Measurements from ENCODE around the gene FLRT2.

Gene FLRT2

GRCh38 chr14:85528897-85529631 lies 880 bp upstream of the FLRT2 start:
- FAIRE-seq (no peak), DNase-seq (ENCODE audit: insufficient read length, low spot score) (no peak)
- no peak for TF ChIP-seq POLR2A (IDR thresholded peaks at IDR 0.05; ENCODE audit: low read depth, low read length)
- no peak for TF ChIP-seq PAX5 (IDR thresholded peaks at IDR 0.05; ENCODE audit: insufficient read depth, low read length, severe bottlenecking)
- TF ChIP-seq POU2F2 (IDR thresholded peaks at IDR 0.05; ENCODE audit: low read depth, low read length): no peak
- no peak for TF ChIP-seq POLR2AphosphoS5 (IDR thresholded peaks at IDR 0.05; ENCODE audit: low read depth, low read length)
- no peak for TF ChIP-seq SPI1 (IDR thresholded peaks at IDR 0.05; ENCODE audit: low read depth, low read length)
- no peak for TF ChIP-seq TAF1 (IDR thresholded peaks at IDR 0.05; ENCODE audit: low read depth, low read length)

- no peak for TF ChIP-seq POLR2A (IDR thresholded peaks at IDR 0.05; ENCODE audit: low read depth, low read length)
- TF ChIP-seq POU2F2 (IDR thresholded peaks at IDR 0.05; ENCODE audit: low read depth, low read length): no peak
- no peak for TF ChIP-seq TAF1 (IDR thresholded peaks at IDR 0.05; ENCODE audit: low read depth, low read length)
- TF ChIP-seq SPI1 (IDR thresholded peaks at IDR 0.05; ENCODE audit: low read depth, low read length): no peak
- no peak for TF ChIP-seq POLR2AphosphoS5 (IDR thresholded peaks at IDR 0.05; ENCODE audit: low read depth, low read length)
- TF ChIP-seq PAX5 (IDR thresholded peaks at IDR 0.05; ENCODE audit: insufficient read depth, low read length, severe bottlenecking): no peak
- no peak for DNase-seq (ENCODE audit: insufficient read length, low spot score)
- FAIRE-seq: no peak
Observed at GRCh38 chr14:85530626-85531025, 682 bp downstream of the FLRT2 start.

- FAIRE-seq: no peak
- TF ChIP-seq PAX5 (IDR thresholded peaks at IDR 0.05; ENCODE audit: insufficient read depth, low read length, severe bottlenecking) (no peak), POLR2A (IDR thresholded peaks at IDR 0.05; ENCODE audit: low read depth, low read length) (no peak), POU2F2 (IDR thresholded peaks at IDR 0.05; ENCODE audit: low read depth, low read length) (no peak), SPI1 (IDR thresholded peaks at IDR 0.05; ENCODE audit: low read depth, low read length) (no peak)
- DNase-seq (ENCODE audit: insufficient read length, low spot score): no peak
Observed at GRCh38 chr14:85531141-85531586, 1.2 kb downstream of the FLRT2 start.

GRCh38 chr14:85531587-85532373 lies 1.8 kb downstream of the FLRT2 start:
- no peak for DNase-seq (ENCODE audit: insufficient read length, low spot score)
- FAIRE-seq: no peak
- TF ChIP-seq SPI1 (IDR thresholded peaks at IDR 0.05; ENCODE audit: low read depth, low read length) (no peak), POLR2AphosphoS5 (IDR thresholded peaks at IDR 0.05; ENCODE audit: low read depth, low read length) (no peak), POLR2A (IDR thresholded peaks at IDR 0.05; ENCODE audit: low read depth, low read length) (no peak), TAF1 (IDR thresholded peaks at IDR 0.05; ENCODE audit: low read depth, low read length) (no peak), POU2F2 (IDR thresholded peaks at IDR 0.05; ENCODE audit: low read depth, low read length) (no peak), PAX5 (IDR thresholded peaks at IDR 0.05; ENCODE audit: insufficient read depth, low read length, severe bottlenecking) (no peak)

- TF ChIP-seq POLR2AphosphoS5 (IDR thresholded peaks at IDR 0.05; ENCODE audit: low read depth, low read length) (no peak), TAF1 (IDR thresholded peaks at IDR 0.05; ENCODE audit: low read depth, low read length) (no peak), PAX5 (IDR thresholded peaks at IDR 0.05; ENCODE audit: insufficient read depth, low read length, severe bottlenecking) (no peak), POLR2A (IDR thresholded peaks at IDR 0.05; ENCODE audit: low read depth, low read length) (no peak), SPI1 (IDR thresholded peaks at IDR 0.05; ENCODE audit: low read depth, low read length) (no peak), POU2F2 (IDR thresholded peaks at IDR 0.05; ENCODE audit: low read depth, low read length) (no peak)
- FAIRE-seq: no peak
- no peak for DNase-seq (ENCODE audit: insufficient read length, low spot score)
Observed at GRCh38 chr14:85532374-85533022, 2.6 kb downstream of the FLRT2 start.

- TF ChIP-seq TAF1 (IDR thresholded peaks at IDR 0.05; ENCODE audit: low read depth, low read length) (no peak), PAX5 (IDR thresholded peaks at IDR 0.05; ENCODE audit: insufficient read depth, low read length, severe bottlenecking) (no peak), POU2F2 (IDR thresholded peaks at IDR 0.05; ENCODE audit: low read depth, low read length) (no peak), POLR2A (IDR thresholded peaks at IDR 0.05; ENCODE audit: low read depth, low read length) (no peak), SPI1 (IDR thresholded peaks at IDR 0.05; ENCODE audit: low read depth, low read length) (no peak), POLR2AphosphoS5 (IDR thresholded peaks at IDR 0.05; ENCODE audit: low read depth, low read length) (no peak)
- no peak for FAIRE-seq
- no peak for DNase-seq (ENCODE audit: insufficient read length, low spot score)
Observed at GRCh38 chr14:85533023-85533860, 3.3 kb downstream of the FLRT2 start.

- DNase-seq (ENCODE audit: insufficient read length, low spot score) (no peak), FAIRE-seq (no peak)
- TF ChIP-seq POLR2A (IDR thresholded peaks at IDR 0.05; ENCODE audit: low read depth, low read length) (no peak), PAX5 (IDR thresholded peaks at IDR 0.05; ENCODE audit: insufficient read depth, low read length, severe bottlenecking) (no peak), POU2F2 (IDR thresholded peaks at IDR 0.05; ENCODE audit: low read depth, low read length) (no peak), TAF1 (IDR thresholded peaks at IDR 0.05; ENCODE audit: low read depth, low read length) (no peak), SPI1 (IDR thresholded peaks at IDR 0.05; ENCODE audit: low read depth, low read length) (no peak), POLR2AphosphoS5 (IDR thresholded peaks at IDR 0.05; ENCODE audit: low read depth, low read length) (no peak)
Observed at GRCh38 chr14:85533861-85534291, 3.9 kb downstream of the FLRT2 start.

GRCh38 chr14:85534458-85535293 lies 4.7 kb downstream of the FLRT2 start:
- TF ChIP-seq PAX5 (IDR thresholded peaks at IDR 0.05; ENCODE audit: insufficient read depth, low read length, severe bottlenecking): no peak
- TF ChIP-seq POLR2A (IDR thresholded peaks at IDR 0.05; ENCODE audit: low read depth, low read length): no peak
- no peak for TF ChIP-seq TAF1 (IDR thresholded peaks at IDR 0.05; ENCODE audit: low read depth, low read length)
- TF ChIP-seq SPI1 (IDR thresholded peaks at IDR 0.05; ENCODE audit: low read depth, low read length): no peak
- no peak for TF ChIP-seq POU2F2 (IDR thresholded peaks at IDR 0.05; ENCODE audit: low read depth, low read length)
- TF ChIP-seq POLR2AphosphoS5 (IDR thresholded peaks at IDR 0.05; ENCODE audit: low read depth, low read length): no peak
- no peak for FAIRE-seq
- no peak for DNase-seq (ENCODE audit: insufficient read length, low spot score)

Measured in GM12891 (cell line).